Measurements from ENCODE around the gene KCNG2.

KCNG2 gene

GRCh38 chr18:79829136-79829854 is 31.6 kb downstream of the KCNG2 start:
- DNase-seq (ENCODE audit: low read depth), result no peak
- H3K4me3 ChIP-seq (ENCODE audit: control insufficient read depth, low read depth, low read length), result no peak overlapping the region
- no peak for TF ChIP-seq CTCF (conservative IDR thresholded peaks at IDR 0.05; ENCODE audit: control insufficient read depth, insufficient read depth, low read depth, low read length)

GRCh38 chr18:79832169-79832568 is 34.4 kb downstream of the KCNG2 start:
- no peak for DNase-seq (ENCODE audit: low read depth)
- no peak for TF ChIP-seq CTCF (conservative IDR thresholded peaks at IDR 0.05; ENCODE audit: control insufficient read depth, insufficient read depth, low read depth, low read length)
- H3K4me3 ChIP-seq (ENCODE audit: control insufficient read depth, low read depth, low read length), result no peak overlapping the region

GRCh38 chr18:79834834-79835233 is 37.1 kb downstream of the KCNG2 start:
- TF ChIP-seq CTCF (conservative IDR thresholded peaks at IDR 0.05; ENCODE audit: control insufficient read depth, insufficient read depth, low read depth, low read length), result no peak
- H3K4me3 ChIP-seq (ENCODE audit: control insufficient read depth, low read depth, low read length), result no peak overlapping the region
- no peak for DNase-seq (ENCODE audit: low read depth)

GRCh38 chr18:79841936-79842335 is 44.2 kb downstream of the KCNG2 start:
- H3K4me3 ChIP-seq (ENCODE audit: control insufficient read depth, low read depth, low read length), result no peak overlapping the region
- no peak for TF ChIP-seq CTCF (conservative IDR thresholded peaks at IDR 0.05; ENCODE audit: control insufficient read depth, insufficient read depth, low read depth, low read length)

GRCh38 chr18:79844999-79845563 is 47.3 kb downstream of the KCNG2 start:
- no peak for TF ChIP-seq CTCF (conservative IDR thresholded peaks at IDR 0.05; ENCODE audit: control insufficient read depth, insufficient read depth, low read depth, low read length)
- H3K4me3 ChIP-seq (ENCODE audit: control insufficient read depth, low read depth, low read length), result no peak overlapping the region
- DNase-seq (ENCODE audit: low read depth), result no peak

More at GRCh38 chr18:79841936-79842335, 44.2 kb downstream of the KCNG2 start:
- DNase-seq (ENCODE audit: low read depth), result no peak

GRCh38 chr18:79846936-79847557 is 49.3 kb downstream of the KCNG2 start:
- TF ChIP-seq CTCF (conservative IDR thresholded peaks at IDR 0.05; ENCODE audit: control insufficient read depth, insufficient read depth, low read depth, low read length), result no peak
- peak; percentile 2 for DNase-seq (ENCODE audit: low read depth)
- no peak overlapping the region for H3K4me3 ChIP-seq (ENCODE audit: control insufficient read depth, low read depth, low read length)

Measured in fibroblast of mammary gland (primary cell).